HFFc6 (cell line): Measurements from ENCODE around the gene TUBGCP4. TPM values are rescaled to one million over a fixed set of nuclear protein-coding genes. Genes with fewer than 3 reads are reported as not detected.

Experiments used
- DNase-seq: peaks from one replicate; pipeline ENCODE4 v3.0.0-alpha.2; 2018
- H3K27ac Mint-ChIP-seq: 2 replicates; pipeline ENCODE4 v1.8.0; 2020; ENCODE audit warnings: mild to moderate bottlenecking, mixed read lengths
- H3K27me3 Mint-ChIP-seq: 2 replicates; pipeline ENCODE4 v1.8.0; 2021; ENCODE audit warnings: mild to moderate bottlenecking, moderate library complexity, mixed read lengths; ENCODE audit not compliant: insufficient read depth
- H3K36me3 Mint-ChIP-seq: 2 replicates; pipeline ENCODE4 v1.8.0; 2021; ENCODE audit warnings: low read depth, mixed read lengths
- H3K4me1 Mint-ChIP-seq: 2 replicates; pipeline ENCODE4 v1.8.0; 2020; ENCODE audit warnings: low read depth, mixed read lengths
- H3K4me3 Mint-ChIP-seq: 2 replicates; pipeline ENCODE4 v1.8.0; 2020; ENCODE audit warnings: mild to moderate bottlenecking, moderate library complexity, mixed read lengths
- H3K9me3 Mint-ChIP-seq: 2 replicates; pipeline ENCODE4 v1.8.0; 2020; ENCODE audit warnings: mild to moderate bottlenecking, mixed read lengths
- CTCF ChIP-seq: fragments of 200-600 bp; sonication (generic); IDR thresholded peaks from 2 replicates; pipeline ENCODE4 v1.5.0; 2021; ENCODE audit warnings: antibody characterized with exemption, mild to moderate bottlenecking
- total RNA-seq, 6 experiments: library from RNA; stranded (reverse); fragmentation: NEBNext Ultra II Directional; extraction: Animal tissue kit (Norgen Biotek cat#: 25700); gene quantifications; 2 replicates in 1 of 6; 3 replicates in 5 of 6; pipeline ENCODE4 v1.2.3, GENCODE V29; 2021

Gene TUBGCP4
- total RNA-seq, 6 experiments from 2014 or later = 16.1 to 22.2 (median 18.7) TPM

- Mint-ChIP-seq H3K9me3 (no peaks in the 10 kb centered on the region), H3K27me3 (no peaks in the 10 kb centered on the region), H3K4me1 (no peaks in the 10 kb centered on the region), H3K4me3 (no peak overlapping the region), H3K36me3 (peaks cover 15% of the 10 kb centered on the region), H3K27ac (no peak overlapping the region)
- no peak for TF ChIP-seq CTCF
- DNase-seq = no peak
Measured at GRCh38 chr15:43433661-43434303, 62.9 kb downstream of the TUBGCP4 start.

GRCh38 chr15:43434446-43434845 is 63.5 kb downstream of the TUBGCP4 start:
- peaks cover 15% of the 10 kb centered on the region for H3K36me3 Mint-ChIP-seq

GRCh38 chr15:43436395-43436794 is 65.5 kb downstream of the TUBGCP4 start:
- Mint-ChIP-seq H3K4me1 (peaks cover 12% of the 10 kb centered on the region), H3K27ac (no peak overlapping the region), H3K27me3 (no peaks in the 10 kb centered on the region), H3K4me3 (no peak overlapping the region), H3K9me3 (no peaks in the 10 kb centered on the region), H3K36me3 (peaks cover 13% of the 10 kb centered on the region)
- TF ChIP-seq CTCF = no peak
- no peak for DNase-seq

More at GRCh38 chr15:43434446-43434845, 63.5 kb downstream of the TUBGCP4 start:
- no peak overlapping the region for H3K27ac Mint-ChIP-seq
- no peak overlapping the region for H3K4me3 Mint-ChIP-seq
- no peaks in the 10 kb centered on the region for H3K9me3 Mint-ChIP-seq
- DNase-seq = no peak
- H3K4me1 Mint-ChIP-seq = no peaks in the 10 kb centered on the region
- TF ChIP-seq CTCF = no peak
- no peaks in the 10 kb centered on the region for H3K27me3 Mint-ChIP-seq

GRCh38 chr15:43439268-43439667 is 68.4 kb downstream of the TUBGCP4 start:
- Mint-ChIP-seq H3K9me3 (no peaks in the 10 kb centered on the region), H3K4me1 (peaks cover 15% of the 10 kb centered on the region), H3K4me3 (no peak overlapping the region), H3K36me3 (peaks cover 4% of the 10 kb centered on the region; the same call in 1 of the 2 replicates), H3K27me3 (no peaks in the 10 kb centered on the region), H3K27ac (no peak overlapping the region)
- DNase-seq = no peak
- no peak for TF ChIP-seq CTCF

- peak; percentile 98 for DNase-seq
- Mint-ChIP-seq H3K27ac (peak overlapping the region; percentile 96), H3K4me1 (peaks cover 15% of the 10 kb centered on the region), H3K9me3 (no peaks in the 10 kb centered on the region), H3K27me3 (peaks cover 2% of the 10 kb centered on the region; the same call in 1 of the 2 replicates), H3K4me3 (peak overlapping the region; percentile 51), H3K36me3 (peaks cover 11% of the 10 kb centered on the region)
- TF ChIP-seq CTCF = peak; percentile 77
Measured at GRCh38 chr15:43440721-43441281, 69.9 kb downstream of the TUBGCP4 start.
